H1 (cell line): ENCODE data around the gene AFAP1L2. TPM values are rescaled to one million over a fixed set of nuclear protein-coding genes. Genes with fewer than 3 reads are reported as not detected.

ENCODE experiments used
- POLR2AphosphoS5 ChIP-seq: IDR thresholded peaks from 2 replicates; pipeline ENCODE4 v1.6.1; 2011; ENCODE audit warnings: low read depth, low read length
- SIN3A ChIP-seq, 2 experiments: IDR thresholded peaks in 1 of 2; conservative IDR thresholded peaks in 1 of 2; 2 replicates each; pipeline ENCODE4 v1.6.1; 2011 to 2012; ENCODE audit warnings: low read length in 2 of 2, improper control_type of control experiment in 1 of 2, low read depth in 1 of 2, mild to moderate bottlenecking in 1 of 2
- polyA plus RNA-seq, 7 experiments: library from polyadenylated mRNA; depleted of rRNA in 3 of 7; stranded (reverse) in 5 of 7; unstranded in 2 of 7; fragments of >200 nt in 5 of 7; fragments of 200-250 nt in 2 of 7; gene quantifications; 1 replicate in 5 of 7; 2 replicates in 1 of 7; 4 replicates in 1 of 7; pipeline versions ENCODE4 v1.2.1 to v1.2.3, GENCODE V29; 2011 to 2013; ENCODE audit warnings: missing spikeins in 2 of 7, mixed read lengths in 2 of 7
- total RNA-seq: library from RNA; stranded (reverse); fragmentation: NEBNext Ultra II Directional; extraction: Animal tissue kit (Norgen Biotek cat#: 25700); gene quantifications from 2 replicates; pipeline ENCODE4 v1.2.1, GENCODE V29; 2021

Gene AFAP1L2
- total and polyA plus RNA-seq, 2 of the 8 experiments (the other 6 are each of a cell fraction or from before 2014, with no cell fraction given), result 3.9 to 6.4 TPM

- TF ChIP-seq SIN3A (conservative IDR thresholded peaks at IDR 0.05 in 1 of 2, IDR thresholded peaks at IDR 0.05 in 1 of 2; ENCODE audit: low read depth in 1 of 2, low read length in 2 of 2), result no peak
- no peak for TF ChIP-seq POLR2AphosphoS5
- TF ChIP-seq, all 59 proteins: peak for 0
These were observed 41.4 kb downstream of the AFAP1L2 start (continued) for GRCh38 chr10:114362826-114363355.
